Testis (tissue), 3 donors: ENCODE results near the gene METTL25B. TPM values are rescaled to one million over a fixed set of nuclear protein-coding genes. Genes with fewer than 3 reads are reported as not detected.

Experiments
- DNase-seq: peaks from one replicate; pipeline ENCODE4 v3.0.0-alpha.2; 2019
- H3K27ac ChIP-seq, 2 donors: fragments of 200-600 bp; sonication (generic); one replicate each; pipeline ENCODE4 v1.5.1; 2019
- H3K27me3 ChIP-seq: fragments of 200-600 bp; sonication (generic); one replicate; pipeline ENCODE4 v1.5.1; 2019
- H3K36me3 ChIP-seq: fragments of 200-600 bp; sonication (generic); one replicate; pipeline ENCODE4 v1.5.1; 2017; ENCODE audit warnings: low read depth; ENCODE audit errors: missing control alignments
- H3K4me1 ChIP-seq: fragments of 200-600 bp; sonication (generic); one replicate; pipeline ENCODE4 v1.5.1; 2019
- H3K4me3 ChIP-seq, 2 donors: fragments of 200-600 bp; sonication (generic); one replicate each; pipeline ENCODE4 v1.5.1; 2017 to 2019
- H3K9me3 ChIP-seq: fragments of 200-600 bp; sonication (generic); one replicate; pipeline ENCODE4 v1.5.1; 2017
- POLR2A ChIP-seq: fragments of 450-650 bp; IDR thresholded peaks from one replicate; pipeline ENCODE4 v1.6.1; 2017; ENCODE audit warnings: antibody characterized with exemption, mild to moderate bottlenecking, moderate library complexity
- WGBS, 2 donors: methylation state at CpG; one replicate each; pipeline ENCODE4 v1.1.5; 2018; 5-methylcytosine and 5-hydroxymethylcytosine counted together
- intact Hi-C: fragments of 100-400 bp; cut with DNase I; formaldehyde crosslinking; loops from one replicate; pipeline ENCODE4 v1.15.1; 2023; ENCODE audit warnings: low total_unique reads
- polyA plus RNA-seq: library from polyadenylated mRNA; stranded (reverse); fragments of 350-450 nt; fragmentation: Illumina TruSeq; extraction: RNeasy Lipid Tissue Mini Kit (QIAGEN cat#74804); gene quantifications from one replicate; pipeline ENCODE4 v1.2.3, GENCODE V29; 2014; ENCODE audit warnings: low read depth, low replicate concordance; ENCODE audit not compliant: insufficient read depth
- total RNA-seq, 2 donors: library from RNA; depleted of rRNA; stranded (reverse); fragments of >200 nt; gene quantifications; one replicate each; pipeline ENCODE4 v1.2.3, GENCODE V29; 2016
- TF ChIP-seq, protein P1 (sequence below), 3 experiments: fragments of 450-650 bp in 2 of 3; fragments of 200-600 bp in 1 of 3; sonication (generic) in 1 of 3; IDR thresholded peaks; one replicate each; pipeline ENCODE4 v1.5.1; 2016 to 2019; ENCODE audit warnings: antibody characterized with exemption in 3 of 3, mild to moderate bottlenecking in 2 of 3, moderate library complexity in 1 of 3

The METTL25B gene
- total and polyA plus RNA-seq, 3 donors from 2014 or later = 34.1 to 69.0 (median 50.5) TPM

DNA sequence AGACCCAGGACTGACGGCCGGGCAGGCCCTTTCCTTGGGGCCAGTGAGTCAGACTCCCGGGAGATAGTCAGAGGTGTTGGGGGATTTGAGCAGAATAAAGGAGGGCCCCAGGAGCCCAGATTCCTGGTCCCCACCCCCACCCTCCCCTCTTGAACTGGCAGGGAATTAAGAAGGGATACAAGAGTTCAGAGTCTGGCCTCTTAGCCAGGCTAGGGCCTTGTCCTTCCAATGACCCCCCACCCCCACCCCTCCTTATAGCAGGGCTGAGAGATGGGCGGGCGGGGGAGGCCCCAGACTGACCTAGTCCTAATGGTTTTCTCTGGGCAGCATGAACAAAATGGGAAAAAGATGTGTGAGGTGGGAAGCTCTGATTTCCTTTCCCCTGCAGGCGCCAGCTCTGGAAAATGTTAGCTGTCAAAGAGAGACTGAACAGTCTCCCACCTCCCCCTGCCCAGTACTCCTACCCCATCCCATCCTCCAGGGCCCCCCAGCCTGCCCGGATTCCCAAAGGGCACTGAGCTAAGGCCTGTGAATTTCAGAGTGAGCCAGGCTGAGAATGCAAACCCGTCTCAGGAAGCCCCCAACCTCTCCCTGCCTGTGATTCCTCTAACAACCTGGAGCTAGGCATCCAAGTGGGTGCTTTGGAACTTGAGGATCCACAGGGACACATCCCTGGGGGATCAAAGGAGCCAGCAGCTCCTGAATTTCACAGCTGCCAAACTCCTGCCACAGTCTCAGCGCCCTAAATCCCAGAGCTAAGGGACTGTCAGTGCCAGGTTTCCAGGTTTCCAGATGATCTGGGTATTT lies 17.1 kb upstream of the METTL25B start:
- no peak for TF ChIP-seq POLR2A
- TF ChIP-seq, protein P1, sequence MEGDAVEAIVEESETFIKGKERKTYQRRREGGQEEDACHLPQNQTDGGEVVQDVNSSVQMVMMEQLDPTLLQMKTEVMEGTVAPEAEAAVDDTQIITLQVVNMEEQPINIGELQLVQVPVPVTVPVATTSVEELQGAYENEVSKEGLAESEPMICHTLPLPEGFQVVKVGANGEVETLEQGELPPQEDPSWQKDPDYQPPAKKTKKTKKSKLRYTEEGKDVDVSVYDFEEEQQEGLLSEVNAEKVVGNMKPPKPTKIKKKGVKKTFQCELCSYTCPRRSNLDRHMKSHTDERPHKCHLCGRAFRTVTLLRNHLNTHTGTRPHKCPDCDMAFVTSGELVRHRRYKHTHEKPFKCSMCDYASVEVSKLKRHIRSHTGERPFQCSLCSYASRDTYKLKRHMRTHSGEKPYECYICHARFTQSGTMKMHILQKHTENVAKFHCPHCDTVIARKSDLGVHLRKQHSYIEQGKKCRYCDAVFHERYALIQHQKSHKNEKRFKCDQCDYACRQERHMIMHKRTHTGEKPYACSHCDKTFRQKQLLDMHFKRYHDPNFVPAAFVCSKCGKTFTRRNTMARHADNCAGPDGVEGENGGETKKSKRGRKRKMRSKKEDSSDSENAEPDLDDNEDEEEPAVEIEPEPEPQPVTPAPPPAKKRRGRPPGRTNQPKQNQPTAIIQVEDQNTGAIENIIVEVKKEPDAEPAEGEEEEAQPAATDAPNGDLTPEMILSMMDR (IDR thresholded peaks at IDR 0.05) = no peak
- H3K27ac ChIP-seq = no peak overlapping the region
- 72 to 83% methylated on average over 6 to 9 of the region's 9 CpGs for WGBS, 2 donors

GRCh38 chr1:156712626-156713025 lies 15.6 kb upstream of the METTL25B start:
- WGBS, 2 donors = 70 to 86% methylated on average over 3 of the region's 3 CpGs

More for the DNA sequence above, 17.1 kb upstream of the METTL25B start:
- no peak overlapping the region for H3K4me3 ChIP-seq
- peaks cover 14% of the 10 kb centered on the region for H3K4me1 ChIP-seq
- H3K9me3 ChIP-seq = no peaks in the 10 kb centered on the region
- no peaks in the 10 kb centered on the region for H3K36me3 ChIP-seq
- no peaks in the 10 kb centered on the region for H3K27me3 ChIP-seq
- intact Hi-C loops = no loop called here
- DNase-seq = no peak

GRCh38 chr1:156714830-156715229 lies 13.4 kb upstream of the METTL25B start:
- Histone ChIP-seq H3K36me3 (no peaks in the 10 kb centered on the region), H3K4me3 (no peak overlapping the region), H3K4me1 (no peaks in the 10 kb centered on the region), H3K27me3 (no peaks in the 10 kb centered on the region), H3K27ac (no peak overlapping the region), H3K9me3 (no peaks in the 10 kb centered on the region)
- intact Hi-C loops = no loop called here
- TF ChIP-seq, protein P1 (IDR thresholded peaks at IDR 0.05) = no peak
- no peak for TF ChIP-seq POLR2A
- DNase-seq = no peak
- 75 to 84% methylated on average over 3 of the region's 3 CpGs for WGBS, 2 donors

More at GRCh38 chr1:156712626-156713025, 15.6 kb upstream of the METTL25B start:
- no peaks in the 10 kb centered on the region for H3K27me3 ChIP-seq
- no peak for DNase-seq
- H3K27ac ChIP-seq = no peak overlapping the region
- H3K4me3 ChIP-seq = no peak overlapping the region
- intact Hi-C loops = no loop called here
- no peaks in the 10 kb centered on the region for H3K9me3 ChIP-seq
- H3K4me1 ChIP-seq = no peaks in the 10 kb centered on the region
- H3K36me3 ChIP-seq = no peaks in the 10 kb centered on the region
- TF ChIP-seq, protein P1 (IDR thresholded peaks at IDR 0.05) = no peak
- TF ChIP-seq POLR2A = no peak

DNA sequence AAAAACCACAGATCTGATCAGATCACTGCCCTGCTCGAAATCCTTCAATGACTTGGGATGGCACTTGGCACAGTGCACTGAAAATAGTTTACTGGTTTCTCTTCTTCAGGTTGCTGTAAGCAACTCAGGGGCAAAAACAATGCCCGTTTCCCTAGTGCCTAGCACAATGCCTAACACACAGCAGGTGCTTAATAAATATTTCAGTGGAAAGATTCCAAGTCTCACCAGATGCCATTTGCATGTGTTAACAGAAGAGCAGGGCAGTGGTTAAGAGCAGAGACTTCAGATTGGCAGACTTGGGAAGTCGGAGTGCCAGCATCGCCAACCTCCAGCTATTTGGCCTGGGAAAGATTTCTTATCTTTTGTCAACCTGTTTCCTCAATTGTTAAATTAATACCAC lies 10.9 kb upstream of the METTL25B start:
- Histone ChIP-seq H3K9me3 (no peaks in the 10 kb centered on the region), H3K27ac (no peak overlapping the region), H3K4me1 (no peaks in the 10 kb centered on the region), H3K27me3 (no peaks in the 10 kb centered on the region), H3K4me3 (no peak overlapping the region), H3K36me3 (no peaks in the 10 kb centered on the region)
- intact Hi-C loops = no loop called here
- no peak for DNase-seq
- 90 to 97% methylated on average over 4 of the region's 4 CpGs for WGBS, 2 donors
- TF ChIP-seq, protein P1 (IDR thresholded peaks at IDR 0.05) = no peak
- TF ChIP-seq POLR2A = no peak

GRCh38 chr1:156721131-156721530 lies 7.1 kb upstream of the METTL25B start:
- Histone ChIP-seq H3K27me3 (no peaks in the 10 kb centered on the region), H3K4me1 (peaks cover 20% of the 10 kb centered on the region), H3K36me3 (no peaks in the 10 kb centered on the region), H3K4me3 (no peak overlapping the region), H3K27ac (no peak overlapping the region), H3K9me3 (no peaks in the 10 kb centered on the region)
- TF ChIP-seq, protein P1 (IDR thresholded peaks at IDR 0.05) = no peak
- TF ChIP-seq POLR2A = no peak
- DNase-seq = no peak
- intact Hi-C loops = no loop called here
- 38 to 80% methylated on average over 1 to 2 of the region's 2 CpGs for WGBS, 2 donors
